Measurements from ENCODE around the gene ASB14.

GRCh38 chr3:57227204-57227929 lies 65.1 kb downstream of the ASB14 start, which contains the start of gene APPL1:
- TF ChIP-seq POLR2AphosphoS5 (IDR thresholded peaks at IDR 0.05; ENCODE audit: low read depth, low read length): peak; percentile 76
- 0 out of 2 replicates have a peak, but pooled peaks have one; percentile 23 for TF ChIP-seq TAF1 (IDR thresholded peaks at IDR 0.05; ENCODE audit: borderline replicate concordance, insufficient read depth, low read length)
